HCT116 (cell line): ENCODE data around the gene PPIL4. TPM values are rescaled to one million over a fixed set of nuclear protein-coding genes. Genes with fewer than 3 reads are reported as not detected.
A peak's percentile ranks its signal among the peaks of the same experiment; 100 is the strongest.

Source experiments
- ATAC-seq: fragments of 200-7000 bp; cut with Tn5 transposase; 2 replicates; pipeline ENCODE4 v1.9.1; 2020; ENCODE audit warnings: mild to moderate bottlenecking, moderate library complexity
- BruUV-seq: library from RNA; stranded (reverse); fragments of 400-500 nt; replicated peaks from 2 replicates; lab custom pipeline; 2021; lab: Mats Ljungman, UMichigan
- CTCF ChIA-PET: fragments of 300-600 bp; sonication (Branson Sonifier 250); formaldehyde crosslinking; loops from one replicate; lab custom pipeline; 2021; ENCODE audit warnings: antibody characterized with exemption; lab: Charles Lee
- POLR2A ChIA-PET: fragments of 300-600, 350-600 bp; sonication (Branson Sonifier 250); formaldehyde crosslinking; loops from one replicate; lab custom pipeline; 2021; ENCODE audit warnings: antibody characterized with exemption; lab: Charles Lee
- RAD21 ChIA-PET, 2 experiments: fragments of 300-600 bp; sonication (Branson Sonifier 250); formaldehyde crosslinking; loops; one replicate each; lab custom pipeline; 2023; ENCODE audit warnings: low total read pairs in 2 of 2; ENCODE audit not compliant: uncharacterized antibody in 2 of 2, unreplicated experiment in 2 of 2, low non-redundant PET in 1 of 2; lab: Charles Lee
- DNase-seq: peaks from one replicate; pipeline ENCODE4 v3.0.0-alpha.2; 2010; ENCODE audit warnings: low read depth, low spot score
- H2AFZ ChIP-seq: fragments of 200-600 bp; shearing (Covaris generic), sonication (generic); 2 replicates; pipeline ENCODE4 v1.6.1; 2017; ENCODE audit warnings: low read depth, mixed run types, mixed read lengths, antibody characterized with exemption, low read length; ENCODE audit not compliant: poor library complexity, severe bottlenecking
- H3K27ac ChIP-seq: 2 replicates; pipeline ENCODE4 v1.5.1; 2012; ENCODE audit warnings: low read depth, low read length
- H3K27me3 ChIP-seq: fragments of 200-600 bp; sonication (generic); 2 replicates; pipeline ENCODE4 v1.6.1; 2016; ENCODE audit warnings: mixed run types, low read length, mixed read lengths; ENCODE audit not compliant: insufficient read depth
- H3K36me3 ChIP-seq, 2 experiments: fragments of 200-500 bp in 1 of 2; fragments of 200-600 bp in 1 of 2; sonication (Bioruptor generic) in 1 of 2; sonication (generic) in 1 of 2; 2 replicates each; pipeline versions ENCODE4 v1.5.1 to v1.6.1; 2014 to 2016; ENCODE audit warnings: low read length in 2 of 2, inconsistent platforms in 1 of 2, mixed read lengths in 1 of 2, mixed run types in 1 of 2; ENCODE audit not compliant: insufficient read depth in 2 of 2, control insufficient read depth in 1 of 2
- H3K4me1 ChIP-seq, 2 experiments: fragments of 200-600 bp in 1 of 2; sonication (generic) in 1 of 2; 2 replicates each; pipeline versions ENCODE4 v1.5.1 to v1.6.1; 2012 to 2017; ENCODE audit warnings: low read length in 2 of 2, inconsistent platforms in 1 of 2, mild to moderate bottlenecking in 1 of 2, mixed read lengths in 1 of 2, mixed run types in 1 of 2, moderate library complexity in 1 of 2; ENCODE audit not compliant: insufficient read depth in 2 of 2, control insufficient read depth in 1 of 2
- H3K4me2 ChIP-seq: fragments of 200-600 bp; sonication (generic); 2 replicates; pipeline ENCODE4 v1.6.1; 2017; ENCODE audit warnings: mixed run types, low read length, mixed read lengths
- H3K4me3 ChIP-seq, 2 experiments: fragments of 200-600 bp in 1 of 2; sonication (generic) in 1 of 2; replicated peaks in 1 of 2; 2 replicates each; pipeline ENCODE4 v1.5.1; 2011 to 2016; ENCODE audit warnings: low read length in 2 of 2, control low read depth in 1 of 2, low read depth in 1 of 2, mild to moderate bottlenecking in 1 of 2, mixed read lengths in 1 of 2, mixed run types in 1 of 2
- H3K79me2 ChIP-seq: fragments of 200-600 bp; sonication (generic); 2 replicates; pipeline ENCODE4 v1.6.1; 2017; ENCODE audit warnings: mild to moderate bottlenecking, mixed run types, low read length, moderate library complexity, mixed read lengths; ENCODE audit not compliant: insufficient read depth
- H3K9ac ChIP-seq: fragments of 200-600 bp; sonication (generic); 2 replicates; pipeline ENCODE4 v1.6.1; 2016; ENCODE audit warnings: low read length, mixed read lengths
- H3K9me2 ChIP-seq: fragments of 200-600 bp; sonication (generic), shearing (Covaris generic); 2 replicates; pipeline ENCODE4 v1.6.1; 2017; ENCODE audit warnings: mixed run types, mild to moderate bottlenecking, moderate library complexity; ENCODE audit not compliant: insufficient read depth
- H3K9me3 ChIP-seq, 2 experiments: fragments of 200-500 bp in 1 of 2; fragments of 200-600 bp in 1 of 2; sonication (Bioruptor generic) in 1 of 2; sonication (generic) in 1 of 2; 2 replicates each; pipeline ENCODE4 v1.6.1; 2014 to 2017; ENCODE audit warnings: low read length in 2 of 2, mixed read lengths in 2 of 2, inconsistent platforms in 1 of 2, low read depth in 1 of 2, mild to moderate bottlenecking in 1 of 2, mixed run types in 1 of 2, moderate library complexity in 1 of 2; ENCODE audit not compliant: control insufficient read depth in 1 of 2, insufficient read depth in 1 of 2
- H4K20me1 ChIP-seq: fragments of 200-600 bp; sonication (generic), shearing (Covaris generic); 2 replicates; pipeline ENCODE4 v1.6.1; 2017; ENCODE audit warnings: mixed run types, mild to moderate bottlenecking, moderate library complexity; ENCODE audit not compliant: insufficient read depth
- EGR1 ChIP-seq: IDR thresholded peaks from 2 replicates; pipeline ENCODE4 v1.6.1; 2012; ENCODE audit warnings: low read depth
- JUND ChIP-seq: IDR thresholded peaks from 2 replicates; pipeline ENCODE4 v1.6.1; 2012
- POLR2A ChIP-seq: IDR thresholded peaks from 2 replicates; pipeline ENCODE4 v1.7.0; 2011; ENCODE audit warnings: borderline replicate concordance; ENCODE audit not compliant: insufficient read depth, insufficient read length; ENCODE audit errors: extremely low read depth
- TCF7L2 ChIP-seq: IDR thresholded peaks from 2 replicates; pipeline ENCODE4 v1.7.0; 2011; ENCODE audit warnings: borderline replicate concordance, inconsistent platforms; ENCODE audit not compliant: insufficient read depth, insufficient read length; ENCODE audit errors: extremely low read depth
- YY1 ChIP-seq: IDR thresholded peaks from 2 replicates; pipeline ENCODE4 v1.6.1; 2011; ENCODE audit warnings: low read length, low read depth, moderate library complexity, mild to moderate bottlenecking; ENCODE audit not compliant: insufficient replicate concordance; ENCODE audit errors: extremely low read depth
- ZFX ChIP-seq: fragments of 450-650 bp; IDR thresholded peaks from 2 replicates; pipeline ENCODE4 v1.6.1; 2017
- intact Hi-C: fragments of 100-400 bp; cut with micrococcal nuclease; formaldehyde crosslinking; loops from 2 replicates; pipeline ENCODE4 v1.10.0; 2022
- total RNA-seq: library from RNA; stranded (reverse); gene quantifications from one replicate; pipeline ENCODE4 v1.2.1, GENCODE V29; 2021; ENCODE audit not compliant: unreplicated experiment
- TF ChIP-seq, protein P1 (sequence below), 3 experiments: fragments of 200-600 bp in 1 of 3; sonication (generic) in 1 of 3; IDR thresholded peaks in 2 of 3; conservative IDR thresholded peaks in 1 of 3; 2 replicates each; pipeline ENCODE4 v1.5.1; 2012 to 2017; ENCODE audit warnings: low read depth in 2 of 3, low read length in 2 of 3, antibody characterized with exemption in 1 of 3, borderline replicate concordance in 1 of 3, control low read depth in 1 of 3, mild to moderate bottlenecking in 1 of 3, mixed read lengths in 1 of 3, mixed run types in 1 of 3, moderate library complexity in 1 of 3; ENCODE audit not compliant: insufficient read depth in 1 of 3

PPIL4 gene
- total RNA-seq, 1 experiment from 2014 or later = 31.0 TPM

DNA sequence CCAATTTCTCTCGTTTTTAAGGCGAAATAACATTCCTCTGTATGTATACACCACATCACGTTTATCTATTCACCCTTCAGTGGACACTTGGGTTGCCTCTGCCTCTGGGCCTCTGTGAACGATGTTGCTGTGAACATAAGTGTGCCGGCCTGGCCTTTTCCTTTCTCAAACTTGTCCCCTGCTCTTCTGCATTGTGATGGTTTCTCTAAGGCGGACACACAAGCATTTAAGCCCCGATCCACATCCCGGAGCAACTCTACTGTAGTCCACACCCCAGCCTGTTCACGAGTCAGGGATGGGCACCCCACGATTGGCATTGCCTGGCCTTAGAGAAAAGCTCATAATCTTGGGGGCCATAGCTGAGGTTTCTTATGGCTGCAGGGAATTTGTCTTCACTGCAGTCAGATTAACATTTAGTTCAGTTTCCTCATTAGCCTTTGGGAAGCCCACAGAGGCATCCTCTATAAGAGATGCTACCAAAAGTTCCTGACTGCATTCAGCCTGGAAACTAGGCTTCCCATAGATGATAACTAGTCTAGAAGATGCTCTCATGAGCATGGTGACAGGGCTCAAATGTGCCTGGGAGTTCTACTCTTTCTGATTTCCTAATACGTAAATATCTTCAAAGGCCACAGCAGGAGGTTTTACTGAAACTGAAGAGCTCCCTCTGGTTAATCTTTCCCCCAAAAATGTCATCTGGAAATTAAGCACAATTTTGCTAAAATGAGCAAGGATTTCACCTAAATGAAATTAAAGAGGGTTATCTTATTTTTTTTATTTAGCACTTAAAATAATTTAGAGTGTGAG, 61.8 kb downstream of the PPIL4 start:
- CTCF ChIA-PET = no interaction called here
- POLR2A ChIA-PET = no interaction called here
- Histone ChIP-seq H3K4me1 (peaks cover 13 to 18% of the 10 kb centered on the region in 2 experiments; a peak in 3 of 4 replicates), H2AFZ (peak overlapping the region; percentile 90), H3K27me3 (no peaks in the 10 kb centered on the region), H3K79me2 (no peaks in the 10 kb centered on the region), H3K9me2 (no peaks in the 10 kb centered on the region), H3K9ac (no peak overlapping the region), H3K36me3 (no peaks in the 10 kb centered on the region), H3K9me3 (no peaks in the 10 kb centered on the region), H3K4me2 (peak overlapping the region; percentile 76), H3K4me3 (peak overlapping the region in 1 of 2 experiments; percentile 35; a peak in 1 of 4 replicates), H3K27ac (no peak overlapping the region), H4K20me1 (no peaks in the 10 kb centered on the region)
- ATAC-seq (no peak), DNase-seq (no peak)
- TF ChIP-seq, protein P1, sequence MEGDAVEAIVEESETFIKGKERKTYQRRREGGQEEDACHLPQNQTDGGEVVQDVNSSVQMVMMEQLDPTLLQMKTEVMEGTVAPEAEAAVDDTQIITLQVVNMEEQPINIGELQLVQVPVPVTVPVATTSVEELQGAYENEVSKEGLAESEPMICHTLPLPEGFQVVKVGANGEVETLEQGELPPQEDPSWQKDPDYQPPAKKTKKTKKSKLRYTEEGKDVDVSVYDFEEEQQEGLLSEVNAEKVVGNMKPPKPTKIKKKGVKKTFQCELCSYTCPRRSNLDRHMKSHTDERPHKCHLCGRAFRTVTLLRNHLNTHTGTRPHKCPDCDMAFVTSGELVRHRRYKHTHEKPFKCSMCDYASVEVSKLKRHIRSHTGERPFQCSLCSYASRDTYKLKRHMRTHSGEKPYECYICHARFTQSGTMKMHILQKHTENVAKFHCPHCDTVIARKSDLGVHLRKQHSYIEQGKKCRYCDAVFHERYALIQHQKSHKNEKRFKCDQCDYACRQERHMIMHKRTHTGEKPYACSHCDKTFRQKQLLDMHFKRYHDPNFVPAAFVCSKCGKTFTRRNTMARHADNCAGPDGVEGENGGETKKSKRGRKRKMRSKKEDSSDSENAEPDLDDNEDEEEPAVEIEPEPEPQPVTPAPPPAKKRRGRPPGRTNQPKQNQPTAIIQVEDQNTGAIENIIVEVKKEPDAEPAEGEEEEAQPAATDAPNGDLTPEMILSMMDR (IDR thresholded peaks at IDR 0.05 in 2 of 3, conservative IDR thresholded peaks at IDR 0.05 in 1 of 3; ENCODE audit: borderline replicate concordance in 1 of 3, insufficient read depth in 1 of 3, low read depth in 2 of 3, low read length in 2 of 3) = no peak
- TF ChIP-seq TCF7L2 (no peak), EGR1 (no peak), POLR2A (no peak), ZFX (no peak), JUND (no peak), YY1 (no peak)
- RAD21 ChIA-PET = no interaction called here
- BruUV-seq = no TSS peak
- intact Hi-C loops = no loop called here
